GM12875 (cell line): ENCODE measurements around the gene ABCG4.
A peak's percentile ranks its signal among the peaks of the same experiment; 100 is the strongest.

Experiments used
- H3K4me3 ChIP-seq: one replicate; pipeline ENCODE4 v1.5.1; 2011; ENCODE audit warnings: low read depth, low read length, control low read depth
- CTCF ChIP-seq: IDR thresholded peaks from 2 replicates; pipeline ENCODE4 v1.5.1; 2011; ENCODE audit warnings: low read depth, mild to moderate bottlenecking, control low read depth, inconsistent platforms, low read length, moderate library complexity, borderline replicate concordance; ENCODE audit not compliant: insufficient read depth

ABCG4 gene

GRCh38 chr11:119117004-119117706 is 31.7 kb upstream of the ABCG4 start:
- no peak overlapping the region for H3K4me3 ChIP-seq
- no peak for TF ChIP-seq CTCF

- TF ChIP-seq CTCF, result no peak
- no peak overlapping the region for H3K4me3 ChIP-seq
Observed at GRCh38 chr11:119118227-119118626, 30.6 kb upstream of the ABCG4 start.

GRCh38 chr11:119118946-119119345 is 29.9 kb upstream of the ABCG4 start:
- H3K4me3 ChIP-seq, result no peak overlapping the region
- no peak for TF ChIP-seq CTCF

GRCh38 chr11:119120639-119121007 is 28.2 kb upstream of the ABCG4 start:
- peak overlapping the region; percentile 53 for H3K4me3 ChIP-seq
- TF ChIP-seq CTCF, result no peak

GRCh38 chr11:119121008-119121810 is 27.6 kb upstream of the ABCG4 start, which contains the start of gene HINFP:
Gene HINFP, plus strand, starts transcription at chr11:119121580. Its CDS starts 5,365 bp downstream, at chr11:119126945.
- TF ChIP-seq CTCF, result no peak
- peak within 1 kb of the TSS; percentile 89 for H3K4me3 ChIP-seq

- TF ChIP-seq CTCF, result no peak
- H3K4me3 ChIP-seq, result peak overlapping the region; percentile 89
Observed at GRCh38 chr11:119121811-119122124, 27.1 kb upstream of the ABCG4 start.

- no peak for TF ChIP-seq CTCF
Observed at GRCh38 chr11:119125821-119126220, 23.0 kb upstream of the ABCG4 start.

More at GRCh38 chr11:119125821-119126220, 23.0 kb upstream of the ABCG4 start:
- no peak overlapping the region for H3K4me3 ChIP-seq
